H1 (cell line): ENCODE results near the gene PPP2R2D.

Experiments used
- ATF3 ChIP-seq: IDR thresholded peaks from 2 replicates; pipeline ENCODE4 v1.6.1; 2011; ENCODE audit warnings: low read depth, mild to moderate bottlenecking, low read length; ENCODE audit not compliant: insufficient read depth
- CEBPB ChIP-seq: IDR thresholded peaks from 2 replicates; pipeline ENCODE4 v1.6.1; 2012; ENCODE audit warnings: low read depth, low read length
- CTCF ChIP-seq, 3 experiments: IDR thresholded peaks; 1 replicate in 2 of 3; 2 replicates in 1 of 3; pipeline versions ENCODE4 v1.5.1 to v1.6.1; 2011; ENCODE audit warnings: low read length in 3 of 3, mild to moderate bottlenecking in 3 of 3, inconsistent platforms in 2 of 3, low read depth in 1 of 3, moderate library complexity in 1 of 3; ENCODE audit not compliant: insufficient read depth in 1 of 3; ENCODE audit errors: control extremely low read depth in 1 of 3
- E2F6 ChIP-seq: IDR thresholded peaks from 2 replicates; pipeline ENCODE4 v1.6.1; 2012; ENCODE audit warnings: inconsistent platforms
- EGR1 ChIP-seq: IDR thresholded peaks from 2 replicates; pipeline ENCODE4 v1.6.1; 2011; ENCODE audit warnings: low read depth, low read length, borderline replicate concordance
- EP300 ChIP-seq, 2 experiments: IDR thresholded peaks; 1 replicate in 1 of 2; 2 replicates in 1 of 2; pipeline ENCODE4 v1.6.1; 2011 to 2012; ENCODE audit warnings: low read depth in 2 of 2, low read length in 2 of 2, mild to moderate bottlenecking in 2 of 2, borderline replicate concordance in 1 of 2, inconsistent platforms in 1 of 2, moderate library complexity in 1 of 2
- KDM1A ChIP-seq: fragments of 200-600, 300-600 bp; sonication (generic); IDR thresholded peaks from 2 replicates; pipeline ENCODE4 v1.7.1; 2016; ENCODE audit warnings: mild to moderate bottlenecking, low read length, borderline replicate concordance
- MAX ChIP-seq: IDR thresholded peaks from 2 replicates; pipeline ENCODE4 v1.6.1; 2012; ENCODE audit warnings: inconsistent platforms
- POLR2A ChIP-seq, 2 experiments: IDR thresholded peaks; 1 replicate in 1 of 2; 2 replicates in 1 of 2; pipeline ENCODE4 v1.6.1; 2011; ENCODE audit warnings: low read depth in 2 of 2, low read length in 2 of 2, mild to moderate bottlenecking in 2 of 2; ENCODE audit errors: control extremely low read depth in 1 of 2
- POLR2AphosphoS5 ChIP-seq: IDR thresholded peaks from 2 replicates; pipeline ENCODE4 v1.6.1; 2011; ENCODE audit warnings: low read depth, low read length
- POU5F1 ChIP-seq: IDR thresholded peaks from 2 replicates; pipeline ENCODE4 v1.6.1; 2011; ENCODE audit warnings: low read depth, mild to moderate bottlenecking, low read length, moderate library complexity
- TAF1 ChIP-seq: IDR thresholded peaks from 2 replicates; pipeline ENCODE4 v1.6.1; 2011; ENCODE audit warnings: mild to moderate bottlenecking, low read depth, low read length
- ZNF274 ChIP-seq: IDR thresholded peaks from 2 replicates; pipeline ENCODE4 v1.7.0; 2012; ENCODE audit warnings: low read length, borderline replicate concordance; ENCODE audit errors: extremely low read depth

GRCh38 chr10:131872827-131873375, 27.9 kb upstream of the PPP2R2D start:
- TF ChIP-seq CTCF (IDR thresholded peaks at IDR 0.05; ENCODE audit: control extremely low read depth in 1 of 3, insufficient read depth in 1 of 3, low read depth in 1 of 3, low read length in 3 of 3) (no peak), ATF3 (no peak), POLR2AphosphoS5 (no peak), EP300 (IDR thresholded peaks at IDR 0.05; ENCODE audit: borderline replicate concordance in 1 of 2, low read depth in 2 of 2, low read length in 2 of 2) (no peak), MAX (no peak), E2F6 (no peak), TAF1 (no peak), POU5F1 (no peak), POLR2A (IDR thresholded peaks at IDR 0.05; ENCODE audit: control extremely low read depth in 1 of 2, low read depth in 2 of 2, low read length in 2 of 2) (no peak), ZNF274 (no peak), CEBPB (no peak), KDM1A (no peak), EGR1 (no peak)
